GM12872 (cell line): ENCODE results near the gene MED25.

Experiments used
- CTCF ChIP-seq: IDR thresholded peaks from 3 replicates; pipeline ENCODE4 v1.5.1; 2011; ENCODE audit warnings: low read depth, mild to moderate bottlenecking, low read length, moderate library complexity; ENCODE audit not compliant: insufficient read depth

Gene MED25

GRCh38 chr19:49852631-49853126 lies 34.6 kb downstream of the MED25 start:
- TF ChIP-seq CTCF = no peak

- TF ChIP-seq CTCF = no peak
These were observed 35.8 kb downstream of the MED25 start for GRCh38 chr19:49853852-49854377.

- TF ChIP-seq CTCF = no peak
These were observed 36.5 kb downstream of the MED25 start for GRCh38 chr19:49854378-49855263.

GRCh38 chr19:49855277-49855675 lies 37.2 kb downstream of the MED25 start:
- no peak for TF ChIP-seq CTCF

- TF ChIP-seq CTCF = no peak
These were observed 37.8 kb downstream of the MED25 start for GRCh38 chr19:49855676-49856573.

- no peak for TF ChIP-seq CTCF
These were observed 38.5 kb downstream of the MED25 start for GRCh38 chr19:49856574-49857021.
